Measurements from ENCODE around the gene ZNF689. TPM values are rescaled to one million over a fixed set of nuclear protein-coding genes. Genes with fewer than 3 reads are reported as not detected.
A peak's percentile ranks its signal among the peaks of the same experiment; 100 is the strongest.

Gene ZNF689
- total and polyA plus RNA-seq, 7 donors, result 3.4 to 9.6 (median 5.8) TPM

- DNase-seq (no peak), ATAC-seq (no peak)
- peaks cover 9% of the 10 kb centered on the region for H3K4me1 ChIP-seq
- no peak overlapping the region for H3K27ac ChIP-seq
- intact Hi-C loops (cut with DNase I), result no loop called here
- H3K27me3 ChIP-seq (ENCODE audit: insufficient read depth in 3 of 3, low read length in 2 of 3), result no peaks in the 10 kb centered on the region
- peaks cover 0 to 9% of the 10 kb centered on the region in 2 donors for H3K36me3 ChIP-seq (ENCODE audit: insufficient read depth in 1 of 2, low read depth in 1 of 2)
- WGBS, 3 donors, result 55 to 61% (median 60%) methylated on average over 8 of the region's 8 CpGs
- no peak overlapping the region for H3K4me3 ChIP-seq
- no peak for TF ChIP-seq CTCF (IDR thresholded peaks at IDR 0.05)
- no peaks in the 10 kb centered on the region for H3K9me3 ChIP-seq
These were observed 44.2 kb downstream of the ZNF689 start for GRCh38 chr16:30565984-30566383.

- WGBS, 3 donors, result 46 to 63% (median 53%) methylated on average over 7 of the region's 7 CpGs
- DNase-seq (no peak), ATAC-seq (no peak)
- no peak overlapping the region for H3K4me3 ChIP-seq
- no peaks in the 10 kb centered on the region for H3K27me3 ChIP-seq (ENCODE audit: insufficient read depth in 3 of 3, low read length in 2 of 3)
- no peaks in the 10 kb centered on the region for H3K9me3 ChIP-seq
- H3K27ac ChIP-seq, result no peak overlapping the region
- H3K36me3 ChIP-seq (ENCODE audit: insufficient read depth in 1 of 2, low read depth in 1 of 2), result peaks cover 0 to 9% of the 10 kb centered on the region in 2 donors
- no peak for TF ChIP-seq CTCF (IDR thresholded peaks at IDR 0.05)
- peaks cover 8% of the 10 kb centered on the region for H3K4me1 ChIP-seq
- intact Hi-C loops (cut with DNase I), result no loop called here
These were observed 44.7 kb downstream of the ZNF689 start for GRCh38 chr16:30565526-30565925.

- TF ChIP-seq CTCF (IDR thresholded peaks at IDR 0.05), result no peak
- H3K9me3 ChIP-seq, result no peaks in the 10 kb centered on the region
- ATAC-seq (no peak), DNase-seq (peak in 1 of 2 donors; percentile 48)
- whole genome bisulfite sequencing, 3 donors, result 87 to 96% (median 91%) methylated on average over 13 to 14 of the region's 14 CpGs
- peak overlapping the region; percentile 65 for H3K4me3 ChIP-seq
- H3K36me3 ChIP-seq (ENCODE audit: insufficient read depth in 1 of 2, low read depth in 1 of 2), result no peaks in the 10 kb centered on the region
- H3K27me3 ChIP-seq (ENCODE audit: insufficient read depth in 3 of 3, low read length in 2 of 3), result no peaks in the 10 kb centered on the region
- peaks cover 4% of the 10 kb centered on the region for H3K4me1 ChIP-seq
- intact Hi-C loops (cut with DNase I), result no loop called here
- peak overlapping the region; percentile 39 for H3K27ac ChIP-seq
These were observed 48.2 kb downstream of the ZNF689 start for GRCh38 chr16:30562021-30562420.

- no peak for TF ChIP-seq CTCF (IDR thresholded peaks at IDR 0.05)
- intact Hi-C loops (cut with DNase I), result no loop called here
- no peaks in the 10 kb centered on the region for H3K27me3 ChIP-seq (ENCODE audit: insufficient read depth in 3 of 3, low read length in 2 of 3)
- peak overlapping the region; percentile 65 for H3K4me3 ChIP-seq
- DNase-seq (peak; percentile 41 to 68), ATAC-seq (no peak)
- no peaks in the 10 kb centered on the region for H3K36me3 ChIP-seq (ENCODE audit: insufficient read depth in 1 of 2, low read depth in 1 of 2)
- H3K9me3 ChIP-seq, result no peaks in the 10 kb centered on the region
- peaks cover 11% of the 10 kb centered on the region for H3K4me1 ChIP-seq
- 21 to 26% (median 23%) methylated on average over 46 of the region's 46 CpGs for WGBS, 3 donors
- H3K27ac ChIP-seq, result peak overlapping the region; percentile 39
These were observed 48.9 kb downstream of the ZNF689 start for GRCh38 chr16:30561089-30561816.
